ENCODE measurements around the gene SLC38A11. TPM values are rescaled to one million over a fixed set of nuclear protein-coding genes. Genes with fewer than 3 reads are reported as not detected.
"Not testable (repeated sequence)": the region's sequence is repeated elsewhere in the genome, so short reads cannot be mapped to it uniquely, and the experiment has no call there.

Gene SLC38A11
- total and polyA plus RNA-seq, 10 of the 15 experiments (the other 5 are each of a cell fraction or from before 2014, with no cell fraction given): not detected

DNA sequence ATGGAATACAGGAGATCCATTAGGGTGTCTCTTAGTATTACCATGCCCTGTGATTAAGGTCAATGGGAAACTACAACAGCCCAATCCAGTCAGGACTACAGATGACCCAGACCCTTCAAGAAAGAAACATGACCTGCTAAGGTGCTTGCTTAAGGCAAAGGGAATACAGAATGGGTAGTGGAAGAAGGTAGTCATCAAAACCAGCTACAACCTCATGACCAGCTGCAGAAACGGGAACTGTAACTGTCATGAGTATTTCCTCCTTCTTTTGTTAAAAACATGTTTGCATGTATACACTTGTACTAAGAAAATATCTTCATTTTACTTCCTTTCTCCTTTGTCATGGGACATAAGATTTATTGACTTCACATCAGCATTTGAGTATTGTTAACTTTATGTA, 88.9 kb downstream of the SLC38A11 start:
- DNase-seq (ENCODE audit: low read depth, low spot score); H3K4me3 ChIP-seq; in situ Hi-C loops (cut with MboI); ATAC-seq; POLR2A ChIA-PET; CTCF ChIA-PET; RAD21 ChIA-PET (ENCODE audit: unreplicated experiment); H3K79me2 ChIP-seq (ENCODE audit: control insufficient read depth, insufficient read depth, low read length); BruUV-seq (replicated peaks); intact Hi-C loops (cut with micrococcal nuclease; ENCODE audit: unreplicated experiment); H3K9ac ChIP-seq (ENCODE audit: control insufficient read depth, insufficient read depth, low read length); H3K36me3 ChIP-seq (ENCODE audit: control insufficient read depth in 2 of 2, insufficient read depth in 2 of 2, low read length in 1 of 2); H3K9me3 ChIP-seq (replicated peaks; ENCODE audit: control insufficient read depth, insufficient read depth, low read length); FAIRE-seq; SMC1A ChIA-PET (ENCODE audit: uncharacterized antibody, unreplicated experiment); H2AFZ ChIP-seq (ENCODE audit: control insufficient read depth, low read depth, low read length); H3K4me1 ChIP-seq (ENCODE audit: control insufficient read depth, insufficient read depth, low read length); H4K20me1 ChIP-seq (ENCODE audit: control insufficient read depth, insufficient read depth); H3K27ac ChIP-seq (ENCODE audit: control insufficient read depth, insufficient read depth); H3K27me3 ChIP-seq (replicated peaks in 1 of 2; ENCODE audit: control insufficient read depth in 2 of 2, insufficient read depth in 2 of 2, low read length in 1 of 2); H3K4me2 ChIP-seq (ENCODE audit: control insufficient read depth, insufficient read depth): not testable (repeated sequence)
- peak; percentile 13; the same call in 1 of the 2 replicates for TF ChIP-seq SPI1 (IDR thresholded peaks at IDR 0.05; ENCODE audit: borderline replicate concordance, insufficient read depth, low read depth, low read length)
- 0% methylated on average over 1 of the region's 1 CpG for WGBS (ENCODE audit: insufficient coverage, insufficient replicate concordance, low lambda C conversion rate, missing lambda C conversion rate)

DNA sequence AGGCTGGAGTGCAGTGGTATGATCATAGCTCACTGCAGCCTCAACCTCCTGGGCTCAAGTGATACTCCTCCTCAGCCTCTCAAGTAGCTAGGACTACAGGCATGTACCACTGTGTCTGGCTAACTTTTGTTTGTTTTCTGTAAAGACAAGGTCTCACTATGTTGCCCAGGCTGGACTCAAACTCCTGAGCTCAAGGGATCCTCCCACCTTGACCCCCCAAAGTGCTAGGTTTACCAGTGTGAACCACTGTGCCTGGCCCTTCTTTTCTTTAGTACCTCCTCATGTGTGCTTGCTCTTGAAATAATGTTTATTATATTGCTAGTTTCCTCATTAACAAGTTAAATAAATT, 94.7 kb downstream of the SLC38A11 start:
- Histone ChIP-seq H4K20me1 (ENCODE audit: control insufficient read depth, insufficient read depth) (no peaks in the 10 kb centered on the region), H3K4me3 (no peak overlapping the region), H3K4me1 (ENCODE audit: control insufficient read depth, insufficient read depth, low read length) (no peaks in the 10 kb centered on the region), H3K79me2 (ENCODE audit: control insufficient read depth, insufficient read depth, low read length) (no peaks in the 10 kb centered on the region), H3K27ac (ENCODE audit: control insufficient read depth, insufficient read depth) (no peak overlapping the region), H3K4me2 (ENCODE audit: control insufficient read depth, insufficient read depth) (no peak overlapping the region), H2AFZ (ENCODE audit: control insufficient read depth, low read depth, low read length) (no peak overlapping the region), H3K27me3 (replicated peaks in 1 of 2; ENCODE audit: control insufficient read depth in 2 of 2, insufficient read depth in 2 of 2, low read length in 1 of 2) (0 out of 4 replicates have a peak, but pooled peaks cover 0 to 2% of the 10 kb centered on the region in 2 experiments), H3K9me3 (replicated peaks; ENCODE audit: control insufficient read depth, insufficient read depth, low read length) (no peaks in the 10 kb centered on the region), H3K36me3 (ENCODE audit: control insufficient read depth in 2 of 2, insufficient read depth in 2 of 2, low read length in 1 of 2) (no peaks in the 10 kb centered on the region), H3K9ac (ENCODE audit: control insufficient read depth, insufficient read depth, low read length) (no peak overlapping the region)
- ChIA-PET POLR2A (no interaction called here), RAD21 (ENCODE audit: unreplicated experiment) (no interaction called here), CTCF (interaction anchor here (0.7 to 1.0 kb wide), 2 partner anchors 42 to 50 kb away, joined by 3 read pairs; no protein-coding TSS in a partner anchor), SMC1A (ENCODE audit: uncharacterized antibody, unreplicated experiment) (interaction anchor here (1.0 kb wide), 1 partner anchor 43 kb away, joined by 3 read pairs; no protein-coding TSS in a partner anchor)
- intact Hi-C loops (cut with micrococcal nuclease; ENCODE audit: unreplicated experiment) (no loop called here), in situ Hi-C loops (cut with MboI) (no loop called here)
- no peak for DNase-seq (ENCODE audit: low read depth, low spot score)
- TF ChIP-seq, protein P1, sequence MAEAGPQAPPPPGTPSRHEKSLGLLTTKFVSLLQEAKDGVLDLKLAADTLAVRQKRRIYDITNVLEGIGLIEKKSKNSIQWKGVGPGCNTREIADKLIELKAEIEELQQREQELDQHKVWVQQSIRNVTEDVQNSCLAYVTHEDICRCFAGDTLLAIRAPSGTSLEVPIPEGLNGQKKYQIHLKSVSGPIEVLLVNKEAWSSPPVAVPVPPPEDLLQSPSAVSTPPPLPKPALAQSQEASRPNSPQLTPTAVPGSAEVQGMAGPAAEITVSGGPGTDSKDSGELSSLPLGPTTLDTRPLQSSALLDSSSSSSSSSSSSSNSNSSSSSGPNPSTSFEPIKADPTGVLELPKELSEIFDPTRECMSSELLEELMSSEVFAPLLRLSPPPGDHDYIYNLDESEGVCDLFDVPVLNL (IDR thresholded peaks at IDR 0.05; ENCODE audit: low read depth, low read length): no peak
- TF ChIP-seq JUNB (IDR thresholded peaks at IDR 0.05) (no peak), CHD1 (IDR thresholded peaks at IDR 0.05; ENCODE audit: low read depth, low read length) (no peak), SMC3 (IDR thresholded peaks at IDR 0.05; ENCODE audit: borderline replicate concordance, low read length) (no peak), EP300 (IDR thresholded peaks at IDR 0.05; ENCODE audit: borderline replicate concordance in 1 of 2, control insufficient read depth in 1 of 2, low read depth in 2 of 2, low read length in 2 of 2) (no peak), CREM (IDR thresholded peaks at IDR 0.05; ENCODE audit: low read depth) (no peak)
- TF ChIP-seq, protein P2, sequence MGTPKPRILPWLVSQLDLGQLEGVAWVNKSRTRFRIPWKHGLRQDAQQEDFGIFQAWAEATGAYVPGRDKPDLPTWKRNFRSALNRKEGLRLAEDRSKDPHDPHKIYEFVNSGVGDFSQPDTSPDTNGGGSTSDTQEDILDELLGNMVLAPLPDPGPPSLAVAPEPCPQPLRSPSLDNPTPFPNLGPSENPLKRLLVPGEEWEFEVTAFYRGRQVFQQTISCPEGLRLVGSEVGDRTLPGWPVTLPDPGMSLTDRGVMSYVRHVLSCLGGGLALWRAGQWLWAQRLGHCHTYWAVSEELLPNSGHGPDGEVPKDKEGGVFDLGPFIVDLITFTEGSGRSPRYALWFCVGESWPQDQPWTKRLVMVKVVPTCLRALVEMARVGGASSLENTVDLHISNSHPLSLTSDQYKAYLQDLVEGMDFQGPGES (IDR thresholded peaks at IDR 0.05): no peak
- BruUV-seq (replicated peaks): no TSS peak
- no peak for ATAC-seq
- no peak for FAIRE-seq
